OCI-M1 (cell line): Measurements from ENCODE around the gene RNF150.
A peak's percentile ranks its signal among the peaks of the same experiment; 100 is the strongest.

Experiments
- DNase-seq: peaks from one replicate; lab custom pipeline; 2025; lab: John Stamatoyannopoulos, UW

Gene RNF150

DNA sequence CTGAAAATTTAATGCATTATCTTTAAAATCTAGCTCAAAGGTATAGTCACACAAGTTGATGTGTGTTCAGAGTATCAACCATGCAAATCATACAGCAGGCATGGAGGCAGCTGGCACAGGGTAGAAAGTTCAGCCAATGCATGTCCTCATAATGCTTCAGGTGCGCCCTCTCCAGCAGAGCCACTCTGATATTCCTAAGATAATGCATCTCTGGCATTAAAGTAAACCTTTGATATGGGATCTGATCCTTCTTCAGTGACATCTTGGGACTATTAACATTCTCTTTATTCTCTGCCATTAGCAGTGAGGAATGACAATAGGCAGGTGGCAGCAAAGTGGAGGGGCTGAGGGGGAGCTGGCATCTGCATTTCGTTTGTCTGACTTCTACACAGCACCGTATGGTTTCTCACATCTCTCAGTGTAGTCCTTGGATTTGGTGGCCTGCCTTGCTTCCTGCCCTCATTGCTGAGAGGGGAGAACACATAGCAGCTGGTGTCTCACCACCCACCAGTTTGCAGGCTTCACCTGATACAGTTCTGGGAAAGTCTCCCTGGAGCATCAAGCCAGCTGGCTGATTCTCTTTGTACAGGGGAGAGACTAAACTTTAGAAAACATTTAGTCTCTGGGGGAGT, 208.4 kb downstream of the RNF150 start:
- DNase-seq, result no peak

GRCh38 chr4:140906993-140907962, 226.0 kb downstream of the RNF150 start:
- DNase-seq, result no peak

DNA sequence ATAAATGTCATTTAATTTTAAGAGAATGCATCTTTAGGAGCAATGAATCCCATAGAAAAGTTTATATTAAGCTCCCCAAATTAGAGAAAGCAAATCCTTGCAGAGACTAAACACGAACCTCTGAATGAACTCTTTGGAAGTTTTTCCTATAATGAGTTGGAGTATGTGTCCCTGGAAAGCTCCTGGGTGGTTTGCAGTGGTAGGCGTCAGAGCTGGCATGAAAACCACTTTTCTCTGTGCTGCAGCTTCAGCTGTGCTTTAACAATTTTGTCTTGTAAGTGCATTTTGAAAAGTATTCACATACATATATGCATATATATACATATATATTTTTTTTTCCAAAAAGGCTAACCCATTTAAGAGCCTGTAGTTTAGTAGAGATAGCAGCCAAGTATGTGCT, 228.4 kb downstream of the RNF150 start:
- DNase-seq, result no peak

- no peak for DNase-seq
These were observed 229.5 kb downstream of the RNF150 start for GRCh38 chr4:140903522-140904475.

DNA sequence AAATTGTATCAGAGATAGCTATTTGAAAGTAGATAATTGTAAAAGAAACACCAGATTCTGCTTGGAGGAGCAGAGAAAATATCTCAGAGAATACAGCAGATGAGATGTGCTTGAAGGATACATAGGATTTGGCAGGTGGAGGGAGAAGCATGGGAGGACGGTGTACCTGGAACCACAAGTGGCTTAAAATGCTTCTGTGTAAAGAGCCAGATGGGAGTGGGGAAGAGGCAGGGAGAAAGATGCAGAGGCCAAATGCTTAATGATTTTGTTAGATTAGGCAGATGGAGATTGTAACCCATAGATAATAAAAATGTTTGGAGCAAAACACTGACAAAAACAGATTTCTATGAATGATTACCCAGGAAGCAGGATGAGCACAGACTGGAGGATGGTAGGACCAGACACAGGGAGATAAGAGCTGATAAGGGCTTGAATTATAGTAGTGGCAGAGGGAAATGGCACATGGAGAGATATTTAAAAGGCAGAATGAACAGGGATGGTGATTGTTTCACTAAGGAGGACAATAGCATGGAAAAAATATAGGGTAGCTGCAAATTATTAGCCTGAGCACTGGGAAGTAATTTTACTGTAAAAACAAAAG, 231.4 kb downstream of the RNF150 start:
- DNase-seq, result no peak

GRCh38 chr4:140893939-140894338, 239.3 kb downstream of the RNF150 start:
- no peak for DNase-seq

- no peak for DNase-seq
These were observed 245.2 kb downstream of the RNF150 start for GRCh38 chr4:140888054-140888453.

DNA sequence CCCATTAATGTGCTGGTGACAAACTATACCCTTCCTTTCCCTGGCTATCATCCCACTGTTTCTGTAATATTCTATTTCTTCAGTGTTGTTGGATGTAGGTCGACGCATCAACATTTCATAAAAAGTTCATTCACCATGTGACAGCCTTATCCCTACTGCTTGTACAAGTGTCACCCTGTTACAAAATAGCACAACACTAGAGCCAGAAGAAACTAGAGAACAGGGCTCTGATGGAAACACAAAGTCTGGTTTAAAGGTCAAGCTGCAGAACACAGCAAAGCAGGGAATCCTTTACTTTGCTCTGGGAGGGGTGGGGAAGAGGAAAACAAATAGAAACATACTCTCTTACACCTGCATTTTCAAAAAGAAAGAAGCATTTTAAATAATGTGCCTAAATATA, 245.8 kb downstream of the RNF150 start:
- DNase-seq, result no peak

- DNase-seq, result peak; percentile 90
These were observed 248.7 kb downstream of the RNF150 start for GRCh38 chr4:140884431-140885058.

DNA sequence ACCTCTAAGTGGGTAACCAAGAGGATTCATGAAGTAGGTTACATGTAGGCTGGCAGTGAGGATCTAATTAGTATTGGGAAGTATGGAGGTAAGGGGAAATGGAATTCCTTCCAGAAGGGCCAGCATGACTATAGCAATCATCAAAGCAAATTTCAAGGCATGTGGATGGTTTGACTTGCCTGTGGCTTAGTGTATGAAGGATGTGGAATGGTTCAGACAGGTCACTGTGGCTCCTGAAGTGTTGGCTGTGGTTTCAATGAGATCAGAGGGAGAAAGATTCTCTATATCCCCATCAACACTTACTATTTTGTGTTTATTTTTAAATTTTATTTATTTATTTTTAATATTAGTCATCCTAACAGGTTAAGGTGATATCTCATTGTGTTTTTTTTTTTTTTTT, 255.5 kb downstream of the RNF150 start:
- DNase-seq, result no peak

DNA sequence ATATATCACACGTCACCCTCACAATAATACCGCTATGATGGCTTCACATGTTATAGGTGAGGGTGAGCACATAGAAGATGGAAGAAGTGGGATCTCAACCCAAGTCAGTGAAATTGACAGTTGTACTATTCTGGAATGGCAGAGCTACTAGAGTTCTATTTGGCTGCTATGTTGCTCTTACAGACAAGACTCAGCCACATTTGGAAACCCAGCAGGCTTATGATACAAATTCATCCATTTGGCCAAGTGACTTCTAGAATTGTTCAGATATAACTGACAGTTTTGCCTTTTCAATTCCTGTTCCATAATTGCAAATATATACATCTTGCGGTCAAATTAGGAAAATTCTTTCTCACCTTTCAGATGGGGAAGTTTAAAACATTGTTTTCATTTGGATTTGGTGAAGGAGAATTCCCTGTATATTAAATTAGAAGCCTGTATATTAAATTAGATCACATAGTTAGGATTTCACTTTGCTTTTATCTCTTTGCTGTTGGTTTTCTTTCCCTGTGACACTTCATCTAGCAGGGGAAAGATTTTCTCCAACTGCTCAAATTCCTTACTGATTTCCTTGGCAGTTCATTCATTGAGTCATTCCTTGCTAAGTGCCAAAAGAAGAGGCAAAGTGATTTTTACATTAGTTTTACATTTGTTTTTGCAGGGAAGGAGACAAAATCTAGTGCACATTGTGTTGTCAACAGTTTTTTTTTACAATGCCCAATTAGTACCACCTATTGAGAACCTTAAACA, 256.5 kb downstream of the RNF150 start:
- no peak for DNase-seq

- DNase-seq, result no peak
These were observed 257.4 kb downstream of the RNF150 start for GRCh38 chr4:140875746-140876452.

- DNase-seq, result peak; percentile 86
These were observed 259.2 kb downstream of the RNF150 start for GRCh38 chr4:140874056-140874455.

GRCh38 chr4:140871368-140871767, 261.9 kb downstream of the RNF150 start:
- DNase-seq, result no peak

- DNase-seq, result no peak
These were observed 262.8 kb downstream of the RNF150 start for GRCh38 chr4:140870427-140870826.

DNA sequence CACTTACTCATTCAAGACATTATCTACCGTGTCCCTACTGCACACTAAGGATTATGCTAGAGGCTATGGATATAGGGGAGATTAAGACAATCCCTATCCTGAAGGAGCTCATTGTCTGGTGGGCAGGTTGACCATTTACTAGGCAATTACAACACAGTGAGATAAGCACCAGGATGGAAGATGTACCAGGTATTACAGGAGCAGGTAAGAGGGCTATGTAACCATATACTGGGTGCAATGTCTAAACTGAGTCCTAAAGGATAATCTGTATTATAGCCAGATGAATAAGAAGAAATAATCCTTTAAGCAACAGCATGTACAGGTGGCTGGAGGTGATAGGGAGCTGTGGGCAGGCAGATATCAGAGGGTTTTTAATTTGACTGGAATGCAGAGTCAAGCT, 263.8 kb downstream of the RNF150 start:
- DNase-seq, result peak; percentile 29

- DNase-seq, result no peak
These were observed 265.9 kb downstream of the RNF150 start for GRCh38 chr4:140867356-140867755.

- no peak for DNase-seq
These were observed 266.7 kb downstream of the RNF150 start for GRCh38 chr4:140866492-140867005.
